SH-SY5Y (cell line): ENCODE results near the gene ADAM29.

Experiments
- GATA2 ChIP-seq: IDR thresholded peaks from 2 replicates; pipeline ENCODE4 v1.6.1; 2011; ENCODE audit warnings: mild to moderate bottlenecking, low read depth, low read length
- GATA3 ChIP-seq: IDR thresholded peaks from 2 replicates; pipeline ENCODE4 v1.6.1; 2011; ENCODE audit warnings: low read depth, mild to moderate bottlenecking, low read length, moderate library complexity

Gene ADAM29

GRCh38 chr4:174930895-174931294 is 12.7 kb downstream of the ADAM29 start:
- TF ChIP-seq GATA2 (no peak), GATA3 (no peak)

- TF ChIP-seq GATA3: no peak
- no peak for TF ChIP-seq GATA2
These were observed 14.9 kb downstream of the ADAM29 start for GRCh38 chr4:174933083-174933482.

DNA sequence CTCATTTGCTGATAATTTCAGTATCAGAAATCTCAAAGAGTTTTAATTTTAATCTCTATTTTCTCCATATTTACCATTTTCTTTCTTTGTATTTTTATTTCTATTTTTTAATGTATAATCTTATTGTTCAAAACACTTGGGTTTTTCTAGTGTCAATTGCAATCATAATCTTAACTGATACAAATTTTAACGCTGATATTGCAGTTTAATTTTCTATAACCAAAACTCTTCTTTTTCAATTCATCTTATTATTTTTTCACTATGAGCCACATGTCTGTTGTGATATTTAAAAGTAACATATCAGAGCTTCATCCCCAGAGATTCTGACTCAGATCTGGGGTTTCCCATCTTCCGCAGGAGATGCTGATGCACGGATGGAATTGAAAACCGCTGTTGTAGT is 16.2 kb downstream of the ADAM29 start:
- TF ChIP-seq GATA2 (no peak), GATA3 (no peak)

DNA sequence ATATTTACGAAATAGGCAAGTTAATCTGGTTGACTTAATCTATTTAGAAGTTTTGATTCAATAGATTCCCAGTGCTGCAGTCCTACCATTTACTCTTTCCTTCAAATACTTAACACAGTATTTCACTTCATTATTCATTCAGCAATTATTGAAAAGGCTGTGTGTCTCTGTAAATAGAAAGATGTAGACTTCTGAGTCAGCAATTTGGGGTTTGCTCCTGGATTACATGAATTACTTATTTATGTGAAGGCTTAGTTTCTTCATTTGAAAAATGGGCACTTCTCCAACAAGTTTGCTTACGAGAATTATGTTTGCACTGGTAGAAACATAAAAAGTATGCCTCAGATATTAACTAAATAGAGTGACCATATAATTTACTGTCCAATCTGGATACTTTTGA is 17.4 kb downstream of the ADAM29 start:
- TF ChIP-seq GATA3 (no peak), GATA2 (no peak)

GRCh38 chr4:174940002-174940401 is 21.8 kb downstream of the ADAM29 start:
- TF ChIP-seq GATA3: no peak
- TF ChIP-seq GATA2: no peak

DNA sequence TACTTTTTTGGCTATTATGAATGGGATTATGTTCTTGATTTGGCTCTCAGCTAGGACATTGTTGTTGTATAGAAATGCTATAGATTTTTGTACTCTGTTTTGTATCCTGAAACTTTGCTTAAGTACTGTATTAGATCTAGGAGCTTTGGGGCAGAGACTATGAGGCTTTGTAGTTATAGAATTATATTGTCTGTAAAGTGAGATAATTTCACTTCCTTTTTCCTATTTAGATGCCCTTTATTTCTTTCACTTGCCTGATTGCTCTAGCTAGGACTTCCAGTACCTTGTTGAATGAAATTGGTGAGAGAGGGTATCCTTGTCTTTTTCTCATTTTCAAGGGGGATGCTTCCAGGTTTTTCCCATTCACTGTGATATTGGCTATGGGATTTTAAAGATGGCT is 28.1 kb downstream of the ADAM29 start:
- TF ChIP-seq GATA2 (no peak), GATA3 (no peak)

GRCh38 chr4:174948826-174949225 is 30.7 kb downstream of the ADAM29 start:
- TF ChIP-seq GATA3 (no peak), GATA2 (no peak)

GRCh38 chr4:174972911-174973310 is 54.8 kb downstream of the ADAM29 start:
- TF ChIP-seq GATA2: no peak
- TF ChIP-seq GATA3: no peak

DNA sequence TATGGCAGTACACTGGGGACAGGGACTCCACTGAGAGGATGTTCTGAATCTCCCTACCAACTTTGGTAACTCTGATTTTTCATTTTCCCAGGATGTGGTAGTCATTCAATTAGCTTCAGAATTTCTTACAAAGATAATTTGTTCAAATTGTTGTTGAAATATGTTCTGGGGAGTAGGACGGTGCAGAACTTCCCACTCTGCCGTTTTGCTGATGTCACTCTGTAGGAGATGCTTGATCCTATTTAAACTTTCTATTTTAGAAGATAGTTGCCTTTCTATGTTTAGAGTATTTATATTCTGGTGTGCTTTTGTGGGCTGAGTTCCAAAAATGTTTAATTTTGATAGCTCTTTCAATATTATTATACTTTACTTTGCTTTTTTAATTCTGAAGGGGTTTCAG is 55.2 kb downstream of the ADAM29 start:
- TF ChIP-seq GATA2: no peak
- TF ChIP-seq GATA3: no peak

DNA sequence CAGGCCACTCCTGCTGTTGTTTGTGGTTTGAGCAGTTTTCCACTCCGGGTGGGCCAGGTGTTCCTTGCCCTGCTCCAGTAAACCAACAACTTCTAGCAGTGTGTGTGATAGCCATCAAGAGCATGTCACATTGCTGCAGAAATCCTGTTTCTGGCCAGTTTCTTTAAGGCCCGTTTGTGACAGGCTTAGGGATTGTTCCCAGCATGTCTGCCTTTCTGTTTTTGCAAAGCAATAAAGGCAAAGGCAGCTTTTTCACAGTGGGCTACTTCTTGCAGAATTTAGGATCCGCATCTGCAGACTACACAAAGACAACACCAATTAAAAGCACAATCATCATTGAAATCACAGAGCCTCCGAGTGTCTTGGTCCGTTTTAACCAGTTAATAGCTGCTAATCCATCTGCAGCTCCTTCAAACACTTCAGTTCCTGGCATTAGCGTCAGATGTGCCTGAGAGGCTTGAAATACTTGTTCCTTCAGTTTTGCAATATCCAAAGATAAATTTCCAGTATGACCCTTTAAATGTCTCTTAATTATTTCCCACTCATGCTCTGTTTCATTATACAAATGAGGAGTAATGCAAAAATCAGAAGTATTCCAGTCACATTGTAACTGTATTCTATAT is 65.1 kb downstream of the ADAM29 start:
- TF ChIP-seq GATA3 (no peak), GATA2 (no peak)

DNA sequence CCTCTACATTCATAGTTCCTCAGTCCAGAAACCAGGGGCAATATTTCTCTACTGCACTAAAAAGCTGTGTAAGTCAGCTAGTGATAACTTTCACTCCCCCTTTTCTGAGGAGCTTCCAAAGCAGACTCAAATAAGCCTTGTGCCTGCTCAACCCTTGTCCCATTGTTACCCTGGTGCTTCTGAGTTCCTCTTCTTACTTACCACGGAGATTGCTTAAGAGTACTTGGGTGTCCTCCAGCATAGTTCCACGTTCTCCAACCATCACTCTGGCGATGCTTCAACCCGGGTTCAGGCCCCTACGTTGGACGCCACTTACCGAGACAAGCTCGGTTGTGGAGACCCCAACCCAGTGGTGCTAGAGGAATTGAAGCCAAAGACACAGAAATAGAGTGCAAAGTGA is 71.6 kb downstream of the ADAM29 start:
- no peak for TF ChIP-seq GATA2
- no peak for TF ChIP-seq GATA3

DNA sequence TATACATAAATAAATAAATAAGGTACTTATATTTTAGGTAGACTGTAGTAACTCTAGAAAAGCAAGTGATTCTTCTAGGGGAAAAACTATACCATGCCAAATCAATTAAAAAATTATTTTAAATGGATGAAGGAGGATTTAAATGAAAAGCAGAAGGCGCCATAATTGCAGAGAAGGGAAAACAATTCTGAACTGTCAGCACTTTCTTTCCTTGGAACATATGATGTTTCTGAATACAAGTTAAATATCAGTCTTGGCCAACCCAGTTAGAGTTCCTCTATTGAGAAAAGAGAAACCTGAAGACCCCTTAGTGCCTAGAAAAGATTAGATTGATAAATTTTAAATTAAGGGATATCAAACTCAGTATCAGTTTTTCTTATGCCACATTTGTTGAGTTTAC is 75.8 kb downstream of the ADAM29 start:
- TF ChIP-seq GATA2 (no peak), GATA3 (no peak)

- TF ChIP-seq GATA2: no peak
- no peak for TF ChIP-seq GATA3
These were observed 77.9 kb downstream of the ADAM29 start for GRCh38 chr4:174996079-174996478.

- TF ChIP-seq GATA3 (no peak), GATA2 (no peak)
These were observed 81.2 kb downstream of the ADAM29 start for GRCh38 chr4:174999407-174999806.

DNA sequence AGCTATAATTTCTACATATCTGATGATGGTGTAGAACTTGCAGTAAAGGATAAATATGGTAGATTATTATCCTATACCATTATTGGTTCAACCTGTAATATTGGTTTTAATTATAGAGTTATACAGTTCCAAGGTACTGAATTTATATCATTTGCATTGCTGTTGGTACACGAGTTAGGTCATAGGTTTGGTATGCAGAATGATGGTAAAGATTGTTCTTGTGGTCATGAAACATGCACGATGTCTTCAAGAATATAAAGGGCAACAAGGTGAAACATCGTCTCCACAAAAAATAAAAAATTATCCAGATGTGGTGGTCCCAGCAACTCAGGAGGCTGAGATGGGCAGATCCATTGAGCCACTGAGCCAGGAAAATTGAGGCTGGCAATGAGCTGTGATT is 99.6 kb downstream of the ADAM29 start:
- TF ChIP-seq GATA3: no peak
- TF ChIP-seq GATA2: no peak
